Right kidney (tissue), 1 donor: ENCODE measurements around the gene MIPOL1.
"Not testable (repeated sequence)": the region's sequence is repeated elsewhere in the genome, so short reads cannot be mapped to it uniquely, and the experiment has no call there.

ENCODE experiments used
- DNase-seq: peaks from one replicate; pipeline ENCODE4 v3.0.0-alpha.2; 2016

MIPOL1 gene

DNA sequence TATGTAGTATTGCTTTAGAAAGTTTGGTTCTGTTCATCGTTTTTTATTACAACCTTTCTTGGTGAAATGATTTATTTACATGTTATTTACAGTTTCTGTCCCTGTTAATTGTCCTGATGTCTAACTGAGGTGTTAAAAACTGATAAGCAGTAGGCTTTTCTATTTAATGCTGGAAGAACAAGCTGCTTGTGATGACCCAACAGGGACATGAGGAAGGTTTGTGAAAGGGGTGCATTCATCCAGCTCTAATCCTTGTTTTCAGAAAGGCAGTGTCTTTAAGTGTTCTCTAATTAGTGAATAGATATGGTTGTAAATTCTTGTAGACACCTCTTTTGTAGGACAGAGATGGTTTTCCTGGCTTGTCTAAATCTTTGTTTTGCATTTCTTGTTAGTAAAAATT is 205.9 kb downstream of the MIPOL1 start:
- DNase-seq, result no peak

DNA sequence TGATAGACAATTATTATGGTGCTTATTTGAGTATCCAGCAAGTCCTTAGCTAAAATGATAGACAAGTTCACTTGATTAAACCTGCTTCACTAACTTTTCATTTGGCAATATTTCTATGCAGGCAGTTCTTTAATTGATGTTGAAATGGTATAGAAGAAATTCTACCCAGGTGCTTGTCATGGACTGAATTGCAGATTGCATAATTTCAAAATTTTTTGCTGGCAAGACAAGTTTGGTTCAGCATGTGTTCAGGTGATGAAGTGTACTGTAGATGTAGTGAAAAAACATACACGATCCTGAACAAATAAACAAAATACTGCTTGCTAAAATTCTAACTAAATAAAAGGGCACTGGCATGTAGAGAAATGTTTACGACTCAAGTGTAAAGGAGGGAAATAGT is 208.4 kb downstream of the MIPOL1 start:
- DNase-seq, result no peak

DNA sequence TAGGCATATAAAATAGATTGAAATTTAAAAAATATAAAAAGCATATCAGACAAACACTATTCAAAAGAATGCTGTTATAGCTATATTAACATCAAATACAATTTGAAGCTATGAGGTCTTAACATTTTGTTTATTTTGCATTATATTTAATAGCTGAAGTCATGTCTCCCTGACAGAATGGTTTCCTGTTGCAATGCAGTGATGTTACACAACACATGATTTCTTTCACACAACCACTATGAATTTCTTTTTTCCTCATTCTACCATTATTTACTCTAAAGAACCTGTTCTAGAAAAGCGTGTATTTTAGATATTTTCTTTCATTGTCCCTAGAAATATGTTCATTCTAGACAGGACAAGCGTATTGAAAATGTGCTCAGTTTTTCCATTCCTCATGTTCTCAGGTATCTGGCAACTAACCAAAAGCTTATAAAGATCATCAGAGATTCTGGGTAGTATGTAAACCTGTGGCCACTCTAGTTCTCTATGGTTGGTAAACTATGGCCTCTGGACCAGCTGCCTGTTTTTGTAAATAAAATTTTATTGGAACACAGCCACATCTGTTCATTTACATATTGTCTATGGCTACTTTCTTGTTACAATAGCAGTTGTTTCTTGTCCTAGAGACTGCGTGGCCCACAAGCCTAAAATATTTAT is 213.5 kb downstream of the MIPOL1 start:
- no peak for DNase-seq

DNA sequence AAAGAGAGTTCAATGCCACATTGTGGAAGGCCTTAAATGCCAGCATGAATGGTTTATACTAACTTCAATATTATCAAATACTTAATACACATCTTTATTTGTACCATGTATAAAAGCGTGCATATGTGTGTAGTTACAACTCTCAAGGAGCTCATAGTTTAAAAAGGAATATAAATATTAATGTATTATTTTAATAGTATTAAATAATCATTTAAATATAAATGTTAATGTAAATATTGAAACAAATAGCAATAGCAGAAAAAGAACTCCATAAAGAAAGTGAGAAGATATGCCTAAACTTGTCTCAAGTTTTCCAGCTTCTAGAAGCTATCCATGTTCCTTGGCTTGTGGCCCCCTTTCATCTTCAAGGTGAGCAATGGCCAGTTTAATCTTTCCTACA is 215.3 kb downstream of the MIPOL1 start:
- no peak for DNase-seq

DNA sequence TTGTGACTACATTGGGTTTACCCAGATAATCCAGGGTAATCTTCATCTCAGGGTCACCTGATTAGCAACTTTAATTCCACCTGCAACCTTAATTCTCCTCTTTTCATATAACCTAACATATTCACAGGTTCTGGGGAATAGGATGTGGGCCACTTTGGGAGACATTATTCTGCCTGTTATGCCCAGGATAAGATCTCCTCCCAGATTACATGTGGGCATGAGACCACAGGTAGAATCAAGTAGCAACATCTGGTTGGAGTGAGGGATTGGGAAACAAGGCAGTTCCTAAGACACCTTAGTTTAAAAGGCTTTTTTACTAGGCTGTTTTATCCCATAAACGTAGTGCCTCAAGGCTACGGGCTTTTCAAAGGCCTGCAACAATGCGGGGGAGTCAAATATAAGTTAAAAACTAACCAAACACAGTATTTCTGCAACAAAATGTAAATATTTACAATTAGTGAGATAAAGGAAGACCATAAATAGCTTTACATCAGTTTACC is 215.8 kb downstream of the MIPOL1 start:
- DNase-seq, result no peak

DNA sequence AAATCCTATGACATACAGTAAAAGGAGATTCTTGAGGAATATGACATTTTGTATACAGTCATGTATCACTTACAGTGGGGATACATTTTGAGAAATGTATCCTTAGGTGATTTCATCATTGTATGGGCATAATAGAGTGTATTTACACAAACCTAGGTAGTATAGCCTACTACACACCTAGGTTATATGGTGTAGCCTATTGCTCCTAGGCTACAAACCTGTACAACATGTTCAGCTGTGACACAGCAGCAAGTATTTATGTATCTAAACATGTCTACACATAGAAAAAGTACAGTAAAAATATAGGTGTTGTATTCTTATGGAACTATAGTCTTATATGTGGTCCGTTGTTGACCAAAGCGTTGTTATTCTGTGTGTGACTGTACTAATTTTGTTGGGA is 218.5 kb downstream of the MIPOL1 start:
- DNase-seq, result no peak

DNA sequence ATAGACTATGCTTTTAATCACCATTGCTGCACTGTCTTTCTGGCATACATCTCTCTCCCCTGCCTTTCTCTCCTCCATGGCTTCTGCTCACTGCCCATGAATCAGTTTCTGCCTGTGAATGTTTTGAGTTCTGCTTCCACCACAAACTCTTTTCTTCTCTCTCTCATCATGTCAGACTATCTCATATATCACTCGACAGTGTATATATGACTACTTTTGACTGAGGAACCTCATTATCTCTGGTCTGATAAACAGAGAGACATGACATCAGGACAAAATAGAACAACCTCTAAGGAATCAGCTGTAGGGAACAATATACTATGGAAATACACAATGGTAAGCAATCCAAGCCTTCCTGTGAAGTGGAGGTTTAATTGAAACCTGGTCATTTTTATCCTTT is 219.4 kb downstream of the MIPOL1 start:
- DNase-seq, result no peak

DNA sequence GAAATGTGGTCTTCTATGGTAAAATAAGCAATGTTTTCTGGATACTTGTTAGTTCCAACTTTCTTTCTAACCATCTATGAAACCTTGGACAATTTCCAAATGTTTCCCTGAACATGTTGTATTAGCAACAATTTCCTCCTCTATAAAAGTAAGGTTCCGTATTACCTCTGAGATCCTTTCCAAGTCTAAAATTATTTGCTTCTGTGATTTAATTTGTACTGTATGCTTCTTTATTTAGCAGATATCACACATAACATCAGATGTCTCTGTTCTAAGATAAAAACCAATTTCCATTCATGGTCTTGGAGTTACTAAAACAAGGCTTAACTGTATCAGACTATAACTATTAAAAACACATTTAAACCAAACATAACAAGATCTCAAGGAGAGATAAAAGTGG is 220.1 kb downstream of the MIPOL1 start:
- DNase-seq, result no peak

DNA sequence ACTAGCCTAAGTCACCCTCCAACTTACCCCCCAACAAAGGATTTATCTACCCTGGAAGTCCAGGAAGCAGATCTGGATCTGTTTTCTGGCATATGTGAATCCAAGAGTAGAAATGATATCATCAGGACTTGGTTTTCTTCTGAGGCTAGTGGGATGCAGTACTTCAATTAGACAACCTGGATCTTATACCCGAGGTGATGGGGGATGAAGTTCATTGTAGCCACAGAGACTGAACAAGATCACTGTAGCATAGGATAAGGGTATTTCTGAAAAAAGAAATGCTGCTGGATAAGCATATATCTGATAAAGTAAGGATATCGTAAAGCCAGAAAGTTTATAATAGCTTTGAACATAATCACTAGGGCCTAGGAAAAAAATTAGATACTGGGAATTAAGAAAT is 222.9 kb downstream of the MIPOL1 start:
- no peak for DNase-seq

DNA sequence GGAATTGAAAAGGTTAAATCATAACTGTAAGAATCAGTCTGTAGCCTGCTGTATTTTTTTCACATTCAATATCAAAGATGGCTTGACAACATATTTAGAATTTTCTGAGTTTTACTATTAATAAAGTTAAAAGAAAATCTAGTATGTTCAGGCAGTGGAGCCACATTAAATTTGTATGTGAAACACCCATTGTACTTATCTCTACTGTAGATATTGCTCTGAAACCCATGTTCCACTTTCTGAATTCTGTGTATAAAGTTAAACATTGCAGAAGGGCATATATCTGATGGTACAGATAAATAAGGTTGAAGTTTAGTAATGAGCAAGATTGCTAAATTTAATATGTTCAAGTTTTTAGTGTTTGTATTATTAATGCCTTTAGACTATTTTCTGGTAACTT is 224.6 kb downstream of the MIPOL1 start:
- no peak for DNase-seq

DNA sequence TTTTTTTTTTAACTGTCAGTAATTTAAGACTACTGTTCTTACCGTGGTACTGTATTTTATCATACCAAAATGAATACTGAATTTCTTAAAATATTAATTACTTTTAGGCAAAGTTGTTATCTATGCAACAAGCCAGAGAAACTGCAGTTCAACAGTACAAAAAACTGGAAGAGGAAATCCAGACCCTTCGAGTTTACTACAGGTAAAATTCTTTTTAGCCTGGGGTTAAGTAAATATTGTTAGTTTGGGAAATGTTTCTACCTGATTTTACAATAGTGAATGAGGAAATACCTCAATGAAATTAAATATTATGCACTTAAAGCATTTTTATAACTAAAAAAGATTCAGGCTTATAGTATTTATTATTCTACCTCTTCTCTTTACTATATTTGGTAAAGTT is 225.0 kb downstream of the MIPOL1 start:
- no peak for DNase-seq

DNA sequence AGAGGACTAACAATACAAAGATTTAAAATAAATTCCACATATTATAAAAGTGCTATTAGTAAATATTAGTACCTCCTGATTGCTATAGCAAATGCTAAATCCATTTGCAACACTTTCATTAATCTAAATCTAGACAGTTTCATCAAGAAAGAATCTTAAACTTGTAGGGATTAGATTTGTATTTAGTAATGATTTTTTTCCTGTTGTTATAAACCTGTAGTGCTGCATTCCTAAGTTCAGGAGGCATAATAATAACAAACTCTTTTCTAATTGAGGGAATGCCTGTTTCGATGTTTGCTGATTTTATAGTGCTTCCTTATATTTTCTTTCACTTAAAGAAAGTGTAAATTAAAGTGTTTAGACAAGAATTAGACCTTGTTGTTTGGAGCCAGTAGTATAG is 231.2 kb downstream of the MIPOL1 start:
- DNase-seq, result no peak

DNA sequence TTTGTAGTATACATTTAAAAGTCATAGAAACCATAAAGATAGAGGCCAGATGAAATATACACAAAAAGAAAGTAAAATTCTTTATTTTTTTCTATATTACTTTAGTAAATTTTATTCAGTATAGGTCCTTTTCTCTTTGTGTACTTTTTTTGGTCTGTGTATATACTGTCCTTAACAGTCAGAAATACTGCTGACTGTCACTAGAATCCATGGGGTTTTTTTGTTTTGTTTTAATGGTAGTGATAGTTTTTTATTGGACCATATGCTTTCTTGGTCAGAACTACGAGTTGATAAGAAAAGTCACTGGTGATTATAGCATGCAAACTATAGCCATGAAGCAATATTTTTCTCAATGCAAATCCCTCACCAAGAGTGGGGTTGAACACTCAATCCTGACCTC is 231.9 kb downstream of the MIPOL1 start:
- DNase-seq, result no peak

DNA sequence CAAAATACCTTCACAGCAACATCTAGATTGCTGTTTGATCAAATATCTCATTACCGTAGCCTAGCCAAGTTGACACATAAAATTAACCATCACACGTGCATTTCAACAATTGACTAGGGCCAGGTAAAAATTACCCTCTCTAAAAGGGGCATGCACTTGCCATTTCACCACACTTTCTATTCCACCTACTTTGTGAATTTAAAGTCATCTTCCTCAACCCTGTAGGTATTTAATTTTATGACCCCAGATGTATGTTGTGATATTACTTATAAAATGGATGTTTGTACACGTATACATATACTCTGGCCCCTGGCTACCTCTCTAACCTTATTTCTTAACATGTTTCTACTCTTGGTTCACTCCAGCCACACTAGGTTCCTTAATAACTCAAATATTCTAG is 237.1 kb downstream of the MIPOL1 start:
- no peak for DNase-seq

DNA sequence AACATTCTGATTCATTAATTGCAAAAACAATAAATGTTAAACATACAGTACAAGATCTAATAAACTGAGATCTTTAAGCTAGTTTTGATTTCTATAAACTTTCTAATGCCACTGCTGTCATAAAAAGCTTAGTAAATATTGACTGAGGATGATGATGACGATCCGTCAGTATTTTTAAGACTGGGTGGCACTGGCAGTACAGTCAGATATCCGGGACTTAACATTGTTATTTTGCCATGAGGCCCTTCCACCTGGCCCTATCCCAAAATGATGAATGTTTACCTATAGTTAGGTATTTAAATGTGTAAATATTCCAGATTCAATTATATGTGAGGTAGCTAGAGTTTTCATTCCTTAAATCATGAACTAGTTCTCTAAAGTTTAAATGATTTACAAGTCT is 238.8 kb downstream of the MIPOL1 start:
- DNase-seq, result no peak

DNA sequence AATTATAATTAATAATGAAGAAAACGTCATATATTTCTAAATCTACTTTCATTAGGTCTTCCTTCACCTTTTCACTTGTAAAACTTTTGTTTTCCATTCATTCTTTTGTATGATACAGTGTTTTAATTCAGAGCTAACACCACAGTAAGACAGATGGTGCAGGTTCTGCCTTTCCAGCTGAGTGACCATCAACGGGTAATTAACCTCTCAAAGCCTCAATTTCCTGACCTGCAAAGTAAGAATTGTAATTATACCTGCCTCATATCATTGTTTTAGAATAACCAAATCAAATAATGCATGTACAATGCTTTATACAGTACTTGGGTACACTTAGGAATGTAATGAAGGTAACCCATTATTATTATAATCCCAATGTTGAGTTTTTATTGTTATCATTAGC is 239.8 kb downstream of the MIPOL1 start:
- DNase-seq, result no peak

DNA sequence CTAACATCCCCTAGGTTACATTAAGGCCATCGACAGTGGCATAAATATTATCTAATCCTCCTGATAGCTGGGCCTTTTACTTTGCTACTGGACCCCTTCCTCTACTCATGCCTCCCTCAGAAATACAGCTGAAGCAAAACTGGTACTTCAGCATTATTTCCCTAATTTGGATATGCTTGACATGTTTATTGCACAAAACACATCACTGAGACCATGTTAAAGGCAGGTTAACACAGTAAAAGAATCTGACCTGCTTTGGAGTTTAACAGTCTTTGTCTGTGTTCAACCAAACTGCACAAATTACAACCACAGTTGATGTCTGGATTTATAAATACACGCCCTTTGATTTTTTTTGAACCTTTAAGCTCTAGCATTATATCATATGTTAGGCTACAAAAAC is 240.7 kb downstream of the MIPOL1 start:
- DNase-seq, result no peak

DNA sequence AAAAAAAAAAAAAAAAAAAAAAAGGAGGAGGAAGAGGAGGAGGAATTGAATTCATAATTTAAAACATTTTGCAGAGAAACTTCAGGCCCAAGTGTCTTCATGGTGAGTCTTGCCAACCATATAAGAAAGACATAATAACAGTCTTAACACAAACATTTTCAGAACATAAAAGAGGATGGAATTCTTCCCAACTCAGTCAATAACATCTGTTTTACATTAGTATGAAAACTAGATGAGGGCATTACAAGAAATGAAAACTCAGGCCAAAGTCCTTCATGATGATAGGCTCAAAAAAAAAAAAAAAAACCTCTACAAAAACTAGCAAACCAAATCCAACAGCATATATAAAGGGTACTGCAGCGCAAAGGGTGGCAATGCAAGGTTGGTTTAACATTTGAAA is 245.7 kb downstream of the MIPOL1 start:
- DNase-seq, result no peak

DNA sequence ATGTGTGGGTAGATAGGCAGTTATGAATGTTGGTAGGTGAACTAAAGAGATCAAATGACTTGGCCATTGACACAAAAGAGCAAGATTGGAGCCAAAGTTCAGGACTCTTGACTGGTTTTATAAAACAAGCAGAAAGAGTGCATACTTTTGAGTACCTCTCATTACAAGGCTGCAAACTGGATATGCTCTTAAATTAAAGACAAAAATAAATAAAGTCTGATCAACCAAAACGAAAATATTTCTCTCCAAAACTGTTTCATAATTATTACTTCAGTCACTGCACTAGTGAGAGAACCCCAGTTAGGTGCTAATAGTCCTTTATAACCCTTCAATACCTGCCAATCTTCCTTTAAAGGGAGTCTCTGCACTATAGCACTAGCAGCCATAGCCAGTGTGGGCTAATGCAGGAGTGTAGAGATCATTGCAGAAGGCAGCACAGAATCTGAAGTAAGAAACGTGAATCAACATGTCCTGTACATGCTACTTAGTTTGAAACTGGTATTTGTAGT is 250.2 kb downstream of the MIPOL1 start:
- DNase-seq, result no peak

DNA sequence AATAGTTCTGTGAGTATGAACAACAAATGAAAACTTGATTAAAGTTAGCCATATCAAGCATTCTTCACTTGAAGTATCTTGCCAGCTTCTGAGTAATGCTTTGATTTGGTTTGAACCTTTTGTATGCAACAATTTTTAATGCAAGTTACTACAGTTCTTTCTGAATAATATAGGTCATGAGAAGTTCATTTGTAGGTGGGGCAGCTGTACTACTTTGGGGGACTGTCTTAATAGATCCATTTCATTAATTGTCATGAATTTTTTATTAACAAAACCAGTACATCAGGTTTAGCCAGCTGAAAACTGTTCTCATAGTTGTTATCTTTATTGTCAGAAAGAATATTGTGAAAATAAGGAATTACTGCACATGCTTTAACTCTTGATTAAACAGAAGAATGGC is 254.6 kb downstream of the MIPOL1 start:
- no peak for DNase-seq

DNA sequence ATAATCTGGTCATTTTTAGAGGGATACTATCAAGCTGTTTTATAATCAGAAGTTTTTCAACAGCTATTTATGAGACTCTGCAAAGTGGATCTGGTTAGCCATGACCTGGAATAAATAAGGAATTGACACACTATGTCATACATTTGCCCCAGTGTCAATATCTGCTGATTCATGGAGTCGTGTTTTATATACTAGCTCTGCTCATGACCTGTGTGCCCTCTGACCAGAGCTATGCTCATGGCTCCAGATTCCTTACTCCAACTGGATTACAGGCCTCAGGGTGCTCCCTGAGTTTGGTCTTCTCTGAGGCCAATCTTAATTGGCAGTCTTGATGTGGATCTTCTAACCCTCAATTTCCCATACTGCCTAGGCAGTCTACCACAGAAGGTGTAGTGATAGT is 256.2 kb downstream of the MIPOL1 start:
- no peak for DNase-seq

DNA sequence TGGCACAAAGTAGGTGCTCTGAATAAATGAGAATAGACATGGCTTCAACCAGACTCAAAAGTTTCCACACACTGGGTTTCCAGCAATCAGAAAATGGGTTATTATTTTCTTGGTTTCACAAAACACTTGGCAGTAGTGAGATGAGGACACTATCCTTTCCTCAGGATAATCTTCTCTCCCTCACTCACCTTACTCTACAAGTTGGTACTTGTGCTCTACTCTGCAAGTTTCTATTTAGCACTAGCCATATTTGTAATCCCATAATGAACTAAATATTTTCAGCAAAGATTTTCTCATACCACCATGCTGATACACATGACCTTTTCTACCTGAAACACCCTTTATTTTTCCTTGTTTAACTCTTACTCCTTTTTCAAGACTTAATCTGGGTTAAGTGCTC is 259.6 kb downstream of the MIPOL1 start:
- no peak for DNase-seq

DNA sequence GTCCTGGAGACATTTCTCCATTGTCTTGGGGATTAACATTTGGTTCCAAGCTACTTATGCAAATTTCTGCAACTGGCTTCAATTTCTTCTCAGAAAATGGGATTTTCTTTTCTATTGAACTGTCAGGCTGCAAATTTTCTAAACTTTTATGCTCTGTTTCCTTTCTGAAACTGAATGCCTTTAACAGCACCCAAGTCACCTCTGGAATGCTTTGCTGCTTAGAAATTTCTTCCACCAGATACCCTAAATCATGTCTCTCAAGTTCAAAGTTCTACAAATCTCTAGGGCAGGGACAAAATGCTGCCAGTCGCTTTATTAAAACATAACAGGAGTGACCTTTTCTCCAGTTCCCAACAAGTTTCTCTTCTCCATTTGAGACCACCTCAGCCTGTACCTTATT is 264.7 kb downstream of the MIPOL1 start:
- DNase-seq, result not testable (repeated sequence)

DNA sequence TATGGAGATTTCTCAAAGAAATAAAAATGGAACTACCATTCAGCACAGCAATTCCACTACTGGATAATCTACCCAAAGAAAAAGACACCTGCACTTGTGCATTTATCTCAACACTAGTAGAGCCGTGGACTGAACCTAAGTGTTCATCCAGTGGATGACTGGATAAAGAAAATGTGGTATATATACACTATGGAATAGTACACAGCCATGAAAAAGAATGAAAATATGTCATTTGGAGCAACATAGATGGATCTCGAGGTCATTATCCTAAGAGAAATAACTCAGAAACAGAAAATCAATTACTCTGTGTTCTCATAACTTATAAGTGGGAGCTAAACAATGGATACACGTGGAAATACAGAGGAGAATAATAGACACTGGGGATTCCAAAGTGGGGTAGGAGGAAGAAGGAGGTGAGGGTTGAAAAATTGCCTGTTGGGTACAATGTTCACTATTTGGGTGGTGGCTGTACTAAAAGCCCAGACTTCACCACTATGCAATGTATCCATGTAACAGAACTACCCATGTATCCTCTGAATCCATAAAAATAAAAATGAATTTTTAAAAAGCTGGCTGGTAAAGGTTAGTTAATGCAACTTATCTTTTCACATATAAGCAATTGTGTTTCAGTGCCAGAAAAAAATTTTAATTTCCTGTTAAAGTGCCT is 266.6 kb downstream of the MIPOL1 start:
- DNase-seq, result no peak
